Psoas muscle (tissue), 8 donors: ENCODE data around the gene TBX6. TPM values are rescaled to one million over a fixed set of nuclear protein-coding genes. Genes with fewer than 3 reads are reported as not detected.

ENCODE experiments used
- ATAC-seq, 4 donors: fragments of 200-7000 bp; cut with Tn5 transposase; one replicate each; pipeline ENCODE4 v1.9.1; 2020; ENCODE audit warnings: moderate library complexity in 3 of 4, mild to moderate bottlenecking in 2 of 4
- DNase-seq, 2 donors: peaks; one replicate each; pipeline ENCODE4 v3.0.0-alpha.2; 2020
- H3K27ac ChIP-seq: fragments of 200-600 bp; one replicate; pipeline ENCODE4 v1.8.0; 2022
- H3K27me3 ChIP-seq, 3 donors: fragments of 200-600 bp in 1 of 3; one replicate each; pipeline versions ENCODE4 v1.6.1 to v1.8.0; 2013 to 2022; ENCODE audit warnings: low read length in 2 of 3, mild to moderate bottlenecking in 2 of 3, moderate library complexity in 1 of 3; ENCODE audit not compliant: insufficient read depth in 3 of 3
- H3K36me3 ChIP-seq, 2 donors: fragments of 200-600 bp in 1 of 2; one replicate each; pipeline versions ENCODE4 v1.6.1 to v1.8.0; 2013 to 2022; ENCODE audit warnings: low read depth in 1 of 2, mild to moderate bottlenecking in 1 of 2, moderate library complexity in 1 of 2; ENCODE audit not compliant: insufficient read depth in 1 of 2
- H3K4me1 ChIP-seq: fragments of 200-600 bp; one replicate; pipeline ENCODE4 v1.8.0; 2022
- H3K4me3 ChIP-seq: fragments of 200-600 bp; one replicate; pipeline ENCODE4 v1.8.0; 2022; ENCODE audit warnings: mild to moderate bottlenecking
- H3K9me3 ChIP-seq: fragments of 200-600 bp; one replicate; pipeline ENCODE4 v1.8.0; 2022
- WGBS, 3 donors: extraction: QIAGEN DNeasy Blood & Tissue Kit; methylation state at CpG; one replicate each; pipeline versions ENCODE4 v1.1.6 to v1.1.7; 2013; 5-methylcytosine and 5-hydroxymethylcytosine counted together
- intact Hi-C, 2 donors: fragments of 100-400 bp; cut with DNase I; formaldehyde crosslinking; loops; one replicate each; pipeline versions ENCODE4 v1.11.0 to v1.14.2; 2022
- polyA plus RNA-seq, 3 donors: library from polyadenylated mRNA; stranded (reverse); fragments of 200-250 nt; gene quantifications; one replicate each; pipeline ENCODE4 v1.2.3, GENCODE V29; 2013
- total RNA-seq, 4 donors: library from RNA; stranded (reverse); fragmentation: NEBNext Ultra II Directional in 2 of 4; extraction: Animal tissue kit (Norgen Biotek cat#: 25700) in 2 of 4; gene quantifications; one replicate each; pipeline versions ENCODE4 v1.2.1 to v1.2.4, GENCODE V29; 2021 to 2023
- TF ChIP-seq, protein P1 (sequence below): fragments of 200-600 bp; IDR thresholded peaks from one replicate; pipeline ENCODE4 v1.8.0; 2022; ENCODE audit warnings: antibody characterized with exemption
- donor health status: healthy with polysubstance abuse.
- donor health status: DM: no; HTN: no; CAD: no; lungs with moderate emphysema.
- donor health status: Bipolar disorder and iron deficiency.
- donor health status: healthy.
- donor health status: DM: yes; HTN: yes; CAD: no.
- donor health status: DM: no; HTN: no; CAD: no.
- donor health status: DM: no; HTN: no; CAD: no.
- donor health status: DM: yes; HTN: yes; CAD: no.

The TBX6 gene
- total and polyA plus RNA-seq, 7 donors: 0.32 to 1.6 (median 0.76) TPM

DNA sequence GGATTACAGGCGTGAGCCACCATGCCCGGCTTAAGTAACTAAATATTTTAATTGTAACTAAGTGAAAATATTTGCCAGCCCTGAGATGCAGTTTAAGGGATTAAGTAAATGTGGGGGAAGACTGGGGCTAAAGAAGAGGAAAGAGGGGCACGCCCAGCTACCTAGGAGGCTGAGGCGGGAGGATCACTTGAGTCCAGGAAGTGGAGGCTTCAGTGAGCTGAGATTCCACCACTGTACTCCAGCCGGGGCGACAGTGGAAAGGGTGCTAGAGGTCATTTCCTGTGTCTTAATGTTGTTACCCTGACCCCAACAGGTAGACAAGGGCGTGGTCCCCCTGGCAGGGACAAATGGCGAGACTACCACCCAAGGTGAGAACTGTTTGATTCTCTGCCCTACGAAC is 23.4 kb downstream of the TBX6 start:
- H3K4me1 ChIP-seq: peaks cover 40% of the 10 kb centered on the region
- intact Hi-C loops: loop anchor here in 1 of 2 donors (10.0 kb wide), 1 partner anchor 56 kb away; the partner anchor contains the start of gene MAPK3
- H3K4me3 ChIP-seq: peak overlapping the region; percentile 91
- no peaks in the 10 kb centered on the region for H3K27me3 ChIP-seq
- no peak for DNase-seq
- ATAC-seq: no peak
- TF ChIP-seq, protein P1, sequence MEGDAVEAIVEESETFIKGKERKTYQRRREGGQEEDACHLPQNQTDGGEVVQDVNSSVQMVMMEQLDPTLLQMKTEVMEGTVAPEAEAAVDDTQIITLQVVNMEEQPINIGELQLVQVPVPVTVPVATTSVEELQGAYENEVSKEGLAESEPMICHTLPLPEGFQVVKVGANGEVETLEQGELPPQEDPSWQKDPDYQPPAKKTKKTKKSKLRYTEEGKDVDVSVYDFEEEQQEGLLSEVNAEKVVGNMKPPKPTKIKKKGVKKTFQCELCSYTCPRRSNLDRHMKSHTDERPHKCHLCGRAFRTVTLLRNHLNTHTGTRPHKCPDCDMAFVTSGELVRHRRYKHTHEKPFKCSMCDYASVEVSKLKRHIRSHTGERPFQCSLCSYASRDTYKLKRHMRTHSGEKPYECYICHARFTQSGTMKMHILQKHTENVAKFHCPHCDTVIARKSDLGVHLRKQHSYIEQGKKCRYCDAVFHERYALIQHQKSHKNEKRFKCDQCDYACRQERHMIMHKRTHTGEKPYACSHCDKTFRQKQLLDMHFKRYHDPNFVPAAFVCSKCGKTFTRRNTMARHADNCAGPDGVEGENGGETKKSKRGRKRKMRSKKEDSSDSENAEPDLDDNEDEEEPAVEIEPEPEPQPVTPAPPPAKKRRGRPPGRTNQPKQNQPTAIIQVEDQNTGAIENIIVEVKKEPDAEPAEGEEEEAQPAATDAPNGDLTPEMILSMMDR: no peak
- H3K9me3 ChIP-seq: no peaks in the 10 kb centered on the region
- peak overlapping the region; percentile 99 for H3K27ac ChIP-seq
- 62 to 80% (median 69%) methylated on average over 9 of the region's 9 CpGs for WGBS, 3 donors
- peaks cover 13 to 70% of the 10 kb centered on the region in 2 donors for H3K36me3 ChIP-seq

DNA sequence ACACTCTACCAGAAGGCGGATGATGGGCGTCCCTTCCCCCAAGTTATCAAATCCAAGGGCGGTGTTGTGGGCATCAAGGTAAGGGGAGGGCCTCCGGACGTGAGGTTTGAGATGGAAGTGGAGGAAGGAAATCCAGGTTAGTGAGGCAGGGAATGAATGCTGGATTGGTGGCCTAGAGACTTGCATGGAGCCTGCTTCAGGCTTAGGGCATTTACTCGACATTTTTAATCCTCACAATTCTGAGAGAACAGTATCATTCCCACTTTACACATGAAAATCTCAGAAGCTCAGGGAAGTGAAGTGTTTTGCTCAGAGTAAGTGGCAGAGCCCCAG is 24.2 kb downstream of the TBX6 start:
- TF ChIP-seq, protein P1: no peak
- Histone ChIP-seq H3K4me1 (peaks cover 47% of the 10 kb centered on the region), H3K36me3 (peaks cover 10 to 62% of the 10 kb centered on the region in 2 donors), H3K9me3 (no peaks in the 10 kb centered on the region), H3K27ac (peak overlapping the region; percentile 99), H3K4me3 (peak overlapping the region; percentile 91), H3K27me3 (no peaks in the 10 kb centered on the region)
- DNase-seq (no peak), ATAC-seq (no peak)
- 23 to 39% (median 32%) methylated on average over 6 of the region's 6 CpGs for WGBS, 3 donors
- intact Hi-C loops: loop anchor here in 1 of 2 donors (10.0 kb wide), 1 partner anchor 57 kb away; the partner anchor contains the start of gene MAPK3

DNA sequence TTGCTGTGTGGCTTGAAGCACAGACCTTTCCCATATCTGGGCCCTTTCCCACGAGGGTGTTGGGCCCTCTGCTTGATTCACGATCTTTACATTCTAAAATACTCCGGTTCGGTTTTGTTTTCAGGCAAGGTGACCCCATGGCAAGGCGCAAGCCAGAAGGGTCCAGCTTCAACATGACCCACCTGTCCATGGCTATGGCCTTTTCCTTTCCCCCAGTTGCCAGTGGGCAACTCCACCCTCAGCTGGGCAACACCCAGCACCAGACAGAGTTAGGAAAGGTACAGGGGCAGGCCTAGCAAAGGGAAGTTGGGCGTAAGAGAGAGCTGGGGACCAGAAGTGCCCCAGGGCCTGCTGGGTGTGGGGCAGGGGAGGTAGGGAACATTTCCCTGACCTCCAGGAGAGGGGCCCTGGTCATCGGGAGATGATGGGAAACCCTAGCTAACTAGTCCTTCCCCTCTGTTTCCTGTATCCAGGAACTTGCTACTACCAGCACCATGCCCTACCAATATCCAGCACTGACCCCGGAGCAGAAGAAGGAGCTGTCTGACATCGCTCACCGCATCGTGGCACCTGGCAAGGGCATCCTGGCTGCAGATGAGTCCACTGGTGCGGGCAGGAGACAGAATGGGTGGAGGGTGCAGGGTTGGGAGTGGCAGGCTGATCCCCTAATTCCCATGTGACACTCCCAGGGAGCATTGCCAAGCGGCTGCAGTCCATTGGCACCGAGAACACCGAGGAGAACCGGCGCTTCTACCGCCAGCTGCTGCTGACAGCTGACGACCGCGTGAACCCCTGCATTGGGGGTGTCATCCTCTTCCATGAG is 24.8 kb downstream of the TBX6 start:
- TF ChIP-seq, protein P1: no peak

DNA sequence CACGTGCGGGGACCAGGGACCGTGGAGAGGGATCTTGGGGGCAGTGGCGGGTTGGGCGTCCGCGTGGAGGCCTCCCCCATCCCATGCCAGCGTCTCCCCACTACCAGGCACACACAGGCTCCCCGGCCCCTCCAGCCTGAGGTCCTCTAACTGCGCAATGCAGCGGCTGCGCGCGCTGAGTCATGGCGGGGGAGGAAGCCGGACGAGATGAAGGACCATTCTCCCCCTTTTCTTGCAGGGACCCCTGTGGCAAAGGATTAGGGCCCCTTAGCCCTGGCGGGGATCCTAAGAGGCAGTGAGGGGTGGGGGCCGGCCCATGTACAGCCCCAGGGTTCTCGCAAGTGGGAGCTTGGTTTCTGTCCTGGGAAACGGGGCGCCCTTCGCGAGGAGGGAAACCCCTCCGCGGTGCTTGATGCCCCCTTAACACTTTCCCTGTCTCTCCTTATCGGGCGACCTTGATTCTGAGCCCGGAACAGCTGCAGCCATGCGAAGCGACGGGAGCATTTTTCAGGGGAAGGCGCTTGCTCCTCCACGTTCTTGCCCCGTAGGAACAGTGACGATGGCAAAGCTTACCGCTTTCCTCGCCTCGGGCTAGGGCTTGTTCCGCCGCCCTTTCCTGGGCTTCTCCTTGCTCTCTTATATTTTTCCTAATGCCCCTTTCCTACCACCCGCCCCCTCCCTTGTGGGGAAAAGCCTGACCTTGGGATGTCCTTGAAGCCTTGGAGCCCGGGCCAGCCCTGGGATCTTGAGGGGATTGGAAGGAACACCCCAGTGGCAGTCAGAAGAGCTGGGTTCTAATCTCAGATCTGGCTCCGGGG is 25.6 kb downstream of the TBX6 start:
- peak; percentile 1 to 16 (median 10) for ATAC-seq
- Histone ChIP-seq H3K27me3 (no peaks in the 10 kb centered on the region), H3K36me3 (peaks cover 6 to 48% of the 10 kb centered on the region in 2 donors), H3K9me3 (no peaks in the 10 kb centered on the region), H3K4me3 (peak overlapping the region; percentile 91), H3K27ac (peak overlapping the region; percentile 99), H3K4me1 (peaks cover 55% of the 10 kb centered on the region)
- no peak for DNase-seq
- 0 to 1% (median 0%) methylated on average over 41 to 44 of the region's 44 CpGs for WGBS, 3 donors
- intact Hi-C loops: loop anchor here in 1 of 2 donors (10.0 kb wide), 1 partner anchor 59 kb away; the partner anchor contains the start of gene MAPK3
- TF ChIP-seq, protein P1: no peak

More for the DNA sequence above, 24.8 kb downstream of the TBX6 start:
- WGBS, 3 donors: 18 to 23% (median 18%) methylated on average over 21 of the region's 21 CpGs
- H3K9me3 ChIP-seq: no peaks in the 10 kb centered on the region
- H3K27ac ChIP-seq: peak overlapping the region; percentile 99
- peak overlapping the region; percentile 91 for H3K4me3 ChIP-seq
- DNase-seq: peak; percentile 64 to 89
- H3K27me3 ChIP-seq: no peaks in the 10 kb centered on the region
- peaks cover 52% of the 10 kb centered on the region for H3K4me1 ChIP-seq
- intact Hi-C loops: loop anchor here in 1 of 2 donors (10.0 kb wide), 1 partner anchor 58 kb away; the partner anchor contains the start of gene MAPK3
- peaks cover 10 to 56% of the 10 kb centered on the region in 2 donors for H3K36me3 ChIP-seq
- peak in 3 of 4 donors; percentile 1 to 11 (median 5) for ATAC-seq
